ENCODE data around the gene TBC1D3C.
"Not testable (repeated sequence)": the region's sequence is repeated elsewhere in the genome, so short reads cannot be mapped to it uniquely, and the experiment has no call there.

Gene TBC1D3C

DNA sequence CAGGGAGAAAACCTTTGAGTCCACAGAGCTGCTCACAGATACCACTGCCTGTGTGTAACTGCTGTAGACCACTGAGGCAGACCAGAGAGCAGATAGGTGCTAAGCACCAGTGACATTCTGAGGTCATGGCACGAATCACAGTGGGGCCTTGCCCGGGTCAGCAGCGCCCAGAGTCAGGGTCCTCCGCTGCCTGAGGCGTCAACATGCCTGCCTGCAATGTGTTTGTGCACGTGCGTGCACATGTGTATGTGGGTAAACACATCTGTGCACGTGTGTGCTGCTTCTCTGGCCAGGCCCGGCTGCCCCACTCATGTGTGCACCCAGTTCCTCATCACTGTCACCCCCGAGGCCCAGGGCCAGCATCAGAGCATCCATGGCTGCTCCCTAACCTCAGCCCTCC, at the start of gene TBC1D3C:
Gene TBC1D3C, minus strand, starts transcription at position 101 of the 400 bp plus-strand sequence. CDS start 1,568 bp downstream, outside the sequence.
- ATAC-seq = not testable (repeated sequence)

GRCh38 chr17:38099262-38099661, 30.8 kb upstream of the TBC1D3C start:
- peak; percentile 63 to 65 for ATAC-seq

DNA sequence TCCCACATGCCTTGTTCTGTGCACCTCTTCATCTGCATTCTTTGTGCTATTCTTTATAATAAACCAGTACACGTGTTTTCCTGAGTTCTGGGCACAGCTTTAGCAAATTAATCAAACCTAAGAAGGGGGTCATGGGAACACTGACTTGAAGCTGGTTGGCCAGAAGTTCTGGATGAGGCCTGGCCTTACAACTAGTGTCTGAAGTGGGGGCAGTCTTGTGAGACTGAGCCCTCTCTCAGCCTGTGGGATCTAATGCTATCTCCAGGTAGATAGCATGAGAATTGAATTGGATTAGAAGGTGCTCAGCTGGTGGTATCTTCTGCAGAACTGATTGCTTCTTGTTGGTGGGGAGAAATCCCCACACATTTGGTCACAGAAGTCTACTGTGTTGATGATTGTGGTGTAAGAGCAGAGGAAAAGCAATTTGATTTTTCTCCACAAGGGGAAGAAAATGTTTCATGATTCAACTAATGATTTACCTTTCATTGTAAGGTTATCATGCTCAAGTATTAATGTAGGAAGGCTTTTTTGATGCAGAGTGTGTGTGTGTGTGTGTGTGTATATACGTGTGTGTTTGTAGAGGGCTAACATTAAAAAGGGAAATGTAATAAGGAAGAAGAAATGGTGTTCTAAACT, 25.7 kb upstream of the TBC1D3C start:
- ATAC-seq = not testable (repeated sequence)

DNA sequence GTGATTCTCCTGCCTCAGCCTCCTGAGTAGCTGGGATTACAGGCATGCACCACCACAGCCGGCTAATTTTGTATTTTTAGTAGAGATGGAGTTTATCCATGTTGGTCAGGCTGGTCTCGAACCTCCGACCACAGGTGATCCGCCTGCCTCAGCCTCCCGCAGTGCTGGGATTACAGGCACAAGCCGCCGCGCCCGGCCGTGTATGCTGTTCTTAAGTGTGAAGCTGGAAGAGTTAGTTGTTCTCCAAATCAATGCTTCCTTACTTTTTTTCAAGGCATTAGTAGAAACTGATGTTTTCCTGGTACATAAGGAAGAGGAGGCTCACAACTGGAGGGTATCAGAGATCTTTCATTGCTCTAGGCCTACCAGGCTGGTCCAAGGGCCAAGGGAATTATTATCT, 19.7 kb upstream of the TBC1D3C start:
- ATAC-seq = not testable (repeated sequence)

DNA sequence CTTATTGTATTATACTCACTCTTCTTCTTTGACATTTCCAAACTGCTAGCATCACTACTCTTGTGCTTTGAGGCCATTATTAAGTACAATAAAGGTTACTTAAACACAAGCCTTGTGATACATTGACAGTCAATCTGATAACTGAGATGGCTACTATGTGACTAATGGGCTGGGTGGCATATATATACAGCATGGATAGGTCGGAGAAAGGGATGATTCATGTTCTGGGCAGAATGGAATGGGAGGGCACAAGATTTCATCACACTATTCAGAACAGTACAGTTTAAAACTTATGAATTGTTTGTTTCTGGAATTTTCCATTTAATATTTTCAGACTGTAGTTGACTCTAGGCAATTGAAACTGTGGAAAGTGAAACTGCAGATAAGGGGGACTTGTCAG, 18.9 kb upstream of the TBC1D3C start:
- ATAC-seq = not testable (repeated sequence)
